ENCODE data around the gene TTC39C. TPM values are rescaled to one million over a fixed set of nuclear protein-coding genes. Genes with fewer than 3 reads are reported as not detected.

Gene TTC39C
- total and polyA plus RNA-seq, 2 of the 8 experiments (the other 6 are each of a cell fraction or from before 2014, with no cell fraction given): 8.1 to 79.1 TPM

DNA sequence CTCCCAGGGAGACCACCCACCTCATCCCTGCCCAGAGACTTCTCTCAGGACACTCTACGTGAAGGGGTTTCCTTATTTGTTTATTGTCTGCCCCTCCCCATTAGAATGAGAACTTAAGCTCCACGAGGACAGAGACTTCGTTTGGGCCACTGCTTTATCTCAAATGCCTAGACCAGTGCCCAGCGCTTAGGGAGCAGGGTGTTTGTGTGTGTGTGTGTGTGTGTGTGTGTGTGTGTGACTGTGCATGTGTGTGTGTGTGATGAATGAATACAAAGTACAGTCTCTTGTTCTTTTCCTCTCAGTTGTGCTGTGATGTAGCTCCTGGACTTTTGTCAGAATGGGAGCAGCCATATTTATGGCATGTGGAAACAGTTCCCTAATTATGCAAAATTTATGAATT lies 89.9 kb downstream of the TTC39C start:
- Histone ChIP-seq H4K8ac (ENCODE audit: extremely low read depth, insufficient read depth, low read length) (no peak overlapping the region), H3K56ac (replicated peaks; ENCODE audit: insufficient read length, low read depth, low read length) (no peak overlapping the region), H3K18ac (ENCODE audit: extremely low read depth, low read length) (no peak overlapping the region), H3K23ac (ENCODE audit: insufficient read length) (no peak overlapping the region), H3K27me3 (replicated peaks in 1 of 4; ENCODE audit: control insufficient read depth in 3 of 4, extremely low read depth in 1 of 4, insufficient read depth in 3 of 4, low read length in 3 of 4) (no peaks in the 10 kb centered on the region), H3K4ac (replicated peaks; ENCODE audit: insufficient read length, low read depth, low read length) (no peak overlapping the region), H4K91ac (replicated peaks; ENCODE audit: insufficient read length, low read length) (no peak overlapping the region), H2BK12ac (ENCODE audit: low read depth, low read length) (no peak overlapping the region), H2BK20ac (ENCODE audit: low read length) (no peak overlapping the region), H2BK15ac (ENCODE audit: low read length) (no peak overlapping the region), H3K36me3 (ENCODE audit: control insufficient read depth in 2 of 4, insufficient read depth in 4 of 4, low read length in 3 of 4) (no peaks in the 10 kb centered on the region; a peak in 1 of 8 replicates), H4K5ac (ENCODE audit: insufficient read length, low read depth, low read length) (no peak overlapping the region), H3K4me2 (ENCODE audit: insufficient read depth in 1 of 2, low read depth in 2 of 2, low read length in 2 of 2) (no peak overlapping the region), H3K23me2 (ENCODE audit: low read depth, low read length) (no peaks in the 10 kb centered on the region), H3K79me1 (ENCODE audit: low read depth, low read length) (no peaks in the 10 kb centered on the region; the same call in 1 of the 2 replicates), H2AFZ (ENCODE audit: low read length) (no peak overlapping the region), H3K27ac (ENCODE audit: low read depth, low read length) (no peak overlapping the region), H2BK120ac (replicated peaks; ENCODE audit: low read depth, low read length) (no peak overlapping the region), H4K20me1 (replicated peaks in 1 of 2; ENCODE audit: control insufficient read depth in 1 of 2, insufficient read depth in 2 of 2, low read length in 2 of 2) (peaks cover 0 to 2% of the 10 kb centered on the region in 2 experiments), H2BK5ac (ENCODE audit: low read depth, low read length) (no peak overlapping the region), H3K14ac (ENCODE audit: insufficient read length) (no peak overlapping the region), H3K79me2 (ENCODE audit: control insufficient read depth in 1 of 2, insufficient read depth in 2 of 2, low read length in 2 of 2) (no peaks in the 10 kb centered on the region; a peak in 1 of 4 replicates), H2AK5ac (ENCODE audit: low read depth, low read length) (no peak overlapping the region), H3K4me1 (replicated peaks in 1 of 4; ENCODE audit: control insufficient read depth in 3 of 4, insufficient read depth in 4 of 4, low read length in 3 of 4) (no peaks in the 10 kb centered on the region), H3K9ac (replicated peaks in 1 of 4; ENCODE audit: extremely low read depth in 1 of 4, low read depth in 3 of 4, low read length in 3 of 4) (no peak overlapping the region), H3K9me3 (ENCODE audit: insufficient read depth in 2 of 2, low read depth in 1 of 2, low read length in 1 of 2) (no peaks in the 10 kb centered on the region), H3K4me3 (ENCODE audit: extremely low read depth in 1 of 4, insufficient read depth in 2 of 4, low read depth in 3 of 4, low read length in 4 of 4) (no peak overlapping the region)
- no peak for FAIRE-seq
- no peak for DNase-seq (ENCODE audit: low read depth in 1 of 2, low spot score in 2 of 2)
- POLR2A ChIA-PET (ENCODE audit: partially characterized antibody): interaction anchor here (1.3 kb wide), 1 partner anchor 19 kb away, joined by 3 read pairs; no protein-coding TSS in a partner anchor
- 92% methylated on average over 4 of the region's 4 CpGs; no CpG with 5 or more reads in 1 of the 2 experiments for WGBS, 2 experiments (ENCODE audit: extremely low coverage in 1 of 2, insufficient coverage in 1 of 2, insufficient read length in 1 of 2, insufficient replicate concordance in 2 of 2, low coverage in 1 of 2, low lambda C conversion rate in 2 of 2, missing lambda C conversion rate in 1 of 2)
- CTCF ChIA-PET (ENCODE audit: partially characterized antibody): interaction anchor here (0.9 to 1.4 kb wide), 3 partner anchors 9 to 106 kb away, joined by 3 to 6 read pairs (median 3); no protein-coding TSS in a partner anchor

Measured in H1 (cell line).